Measurements from ENCODE around the gene KCNIP4.

- no peak for TF ChIP-seq CTCF (IDR thresholded peaks at IDR 0.05)
- no peak for TF ChIP-seq POLR2A (IDR thresholded peaks at IDR 0.05)
Observed at GRCh38 chr4:20778896-20779295, 1169.7 kb downstream of the KCNIP4 start.

Data from transverse colon (tissue), 3 donors.